GM23248 (cell line): ENCODE data around the gene MED15. TPM values are rescaled to one million over a fixed set of nuclear protein-coding genes. Genes with fewer than 3 reads are reported as not detected.

ENCODE experiments used
- DNase-seq: peaks from one replicate; pipeline ENCODE4 v3.0.0-alpha.2; 2015
- H2AFZ ChIP-seq: fragments of 200-600 bp; sonication (generic); 2 replicates; pipeline ENCODE4 v1.6.1; 2016; ENCODE audit warnings: antibody characterized with exemption
- H3F3A ChIP-seq: fragments of 200-600 bp; sonication (generic); 2 replicates; pipeline ENCODE4 v1.6.1; 2016; ENCODE audit warnings: mild to moderate bottlenecking, antibody characterized with exemption, mixed run types; ENCODE audit not compliant: insufficient read depth
- H3K27ac ChIP-seq: fragments of 200-600 bp; sonication (generic); 2 replicates; pipeline ENCODE4 v1.5.1; 2016; ENCODE audit warnings: mild to moderate bottlenecking
- H3K27me3 ChIP-seq: fragments of 200-600 bp; sonication (generic); replicated peaks from 2 replicates; pipeline ENCODE4 v1.6.1; 2016; ENCODE audit warnings: mild to moderate bottlenecking; ENCODE audit not compliant: insufficient read depth
- H3K36me3 ChIP-seq: fragments of 200-600 bp; sonication (generic); 2 replicates; pipeline ENCODE4 v1.6.1; 2016; ENCODE audit warnings: low read depth, mild to moderate bottlenecking
- H3K4me1 ChIP-seq: fragments of 200-600 bp; sonication (generic); 2 replicates; pipeline ENCODE4 v1.6.1; 2016; ENCODE audit warnings: mild to moderate bottlenecking; ENCODE audit not compliant: insufficient read depth
- H3K4me2 ChIP-seq: fragments of 200-600 bp; sonication (generic); one replicate; pipeline ENCODE4 v1.6.1; 2016; ENCODE audit warnings: mild to moderate bottlenecking; ENCODE audit not compliant: unreplicated experiment
- H3K4me3 ChIP-seq: fragments of 200-600 bp; sonication (generic); 2 replicates; pipeline ENCODE4 v1.5.1; 2016; ENCODE audit warnings: mild to moderate bottlenecking
- H3K79me2 ChIP-seq: fragments of 200-600 bp; sonication (generic); 2 replicates; pipeline ENCODE4 v1.6.1; 2016; ENCODE audit warnings: mild to moderate bottlenecking; ENCODE audit not compliant: insufficient read depth
- H3K9ac ChIP-seq: fragments of 200-600 bp; sonication (generic); 2 replicates; pipeline ENCODE4 v1.6.1; 2016; ENCODE audit warnings: mild to moderate bottlenecking
- H3K9me2 ChIP-seq: fragments of 200-600 bp; sonication (generic); 2 replicates; pipeline ENCODE4 v1.6.1; 2016; ENCODE audit warnings: mixed run types, mild to moderate bottlenecking, moderate library complexity; ENCODE audit not compliant: insufficient read depth
- H3K9me3 ChIP-seq: fragments of 200-600 bp; sonication (generic); one replicate; pipeline ENCODE4 v1.6.1; 2017; ENCODE audit warnings: low read depth
- H4K20me1 ChIP-seq: fragments of 200-600 bp; sonication (generic); 2 replicates; pipeline ENCODE4 v1.6.0; 2016; ENCODE audit not compliant: insufficient read depth
- EZH2 ChIP-seq: fragments of 200-600 bp; sonication (generic); IDR thresholded peaks from 2 replicates; pipeline ENCODE4 v1.6.1; 2018; ENCODE audit warnings: antibody characterized with exemption, mild to moderate bottlenecking; ENCODE audit not compliant: insufficient read depth, poor library complexity, severe bottlenecking
- EZH2phosphoT487 ChIP-seq: fragments of 200-600 bp; sonication (generic); IDR thresholded peaks from 2 replicates; pipeline ENCODE4 v1.6.1; 2018; ENCODE audit warnings: antibody characterized with exemption, moderate library complexity, mild to moderate bottlenecking, low read depth; ENCODE audit not compliant: insufficient read depth
- WGBS, 2 experiments: methylation state at CpG; one replicate each; pipeline ENCODE4 v1.1.6; 2015 to 2017; ENCODE audit warnings: low lambda C conversion rate in 2 of 2, low coverage in 1 of 2; ENCODE audit errors: missing lambda C conversion rate in 2 of 2; 5-methylcytosine and 5-hydroxymethylcytosine counted together
- in situ Hi-C: fragments of 300-500 bp; cut with MboI; formaldehyde crosslinking; loops from 2 replicates; pipeline ENCODE4 v1.15.0; 2020
- polyA plus RNA-seq: library from polyadenylated mRNA; unstranded; fragments of >200 nt; fragmentation: Nextera tagmentation; extraction: Ambion mirVana; gene quantifications from 2 replicates; pipeline ENCODE4 v1.2.1, GENCODE V29; 2016
- total RNA-seq: library from RNA; depleted of rRNA; stranded (reverse); fragments of >200 nt; shearing (Covaris generic); gene quantifications from 2 replicates; pipeline ENCODE4 v1.2.3, GENCODE V29; 2014

Gene MED15
- total and polyA plus RNA-seq, 2 experiments from 2014 or later: 40.2 to 69.7 TPM

GRCh38 chr22:20510811-20511577 lies 3.6 kb downstream of the MED15 start:
- Histone ChIP-seq H3K9me3 (no peaks in the 10 kb centered on the region), H3K4me2 (peak overlapping the region; percentile 93), H3K4me3 (peak overlapping the region; percentile 93), H3K79me2 (peaks cover 91% of the 10 kb centered on the region), H3F3A (peaks cover 43% of the 10 kb centered on the region), H3K27me3 (no peaks in the 10 kb centered on the region), H3K9me2 (no peaks in the 10 kb centered on the region), H3K27ac (peak overlapping the region; percentile 99), H3K36me3 (0 out of 2 replicates have a peak, but pooled peaks cover 6% of the 10 kb centered on the region), H2AFZ (no peak overlapping the region), H3K9ac (peak overlapping the region; percentile 29), H3K4me1 (peaks cover 43% of the 10 kb centered on the region), H4K20me1 (peaks cover 7% of the 10 kb centered on the region; the same call in 1 of the 2 replicates)
- TF ChIP-seq EZH2 (no peak), EZH2phosphoT487 (no peak)
- in situ Hi-C loops: no loop called here
- peak; percentile 20 for DNase-seq
- WGBS, 2 experiments: 82% methylated on average over 10 of the region's 10 CpGs

GRCh38 chr22:20511578-20512229 lies 4.3 kb downstream of the MED15 start:
- H3K4me1 ChIP-seq: peaks cover 46% of the 10 kb centered on the region
- no peak for DNase-seq
- H3K27me3 ChIP-seq: no peaks in the 10 kb centered on the region
- H2AFZ ChIP-seq: no peak overlapping the region
- H3F3A ChIP-seq: peaks cover 48% of the 10 kb centered on the region
- H3K9me3 ChIP-seq: no peaks in the 10 kb centered on the region
- 0 out of 2 replicates have a peak, but pooled peaks cover 6% of the 10 kb centered on the region for H3K36me3 ChIP-seq
- H3K9ac ChIP-seq: 0 out of 2 replicates have a peak overlapping the region, but pooled peaks have one; percentile 29
- peaks cover 7% of the 10 kb centered on the region; the same call in 1 of the 2 replicates for H4K20me1 ChIP-seq
- WGBS, 2 experiments: 84 to 88% methylated on average over 4 of the region's 4 CpGs
- no peak for TF ChIP-seq EZH2
- no peak for TF ChIP-seq EZH2phosphoT487
- H3K9me2 ChIP-seq: no peaks in the 10 kb centered on the region
- no peak overlapping the region for H3K4me3 ChIP-seq
- in situ Hi-C loops: no loop called here
- peak overlapping the region; percentile 99 for H3K27ac ChIP-seq
- H3K79me2 ChIP-seq: peaks cover 98% of the 10 kb centered on the region
- H3K4me2 ChIP-seq: no peak overlapping the region

GRCh38 chr22:20514658-20515406 lies 7.4 kb downstream of the MED15 start:
- Histone ChIP-seq H3K9me2 (no peaks in the 10 kb centered on the region), H3K27me3 (no peaks in the 10 kb centered on the region), H3K36me3 (0 out of 2 replicates have a peak, but pooled peaks cover 9% of the 10 kb centered on the region), H4K20me1 (peaks cover 7% of the 10 kb centered on the region; the same call in 1 of the 2 replicates), H3F3A (peaks cover 43% of the 10 kb centered on the region), H3K79me2 (peaks cover 100% of the 10 kb centered on the region), H3K4me2 (peak overlapping the region; percentile 49), H3K4me1 (peaks cover 43% of the 10 kb centered on the region), H3K4me3 (no peak overlapping the region), H3K27ac (peak overlapping the region; percentile 93), H2AFZ (no peak overlapping the region), H3K9ac (peak overlapping the region; percentile 70), H3K9me3 (no peaks in the 10 kb centered on the region)
- in situ Hi-C loops: no loop called here
- DNase-seq: peak; percentile 97
- 14 to 16% methylated on average over 6 of the region's 6 CpGs for WGBS, 2 experiments
- no peak for TF ChIP-seq EZH2
- no peak for TF ChIP-seq EZH2phosphoT487

- peak overlapping the region; percentile 34 for H3K27ac ChIP-seq
- no peak overlapping the region for H3K9ac ChIP-seq
- no peaks in the 10 kb centered on the region for H3K9me2 ChIP-seq
- peaks cover 40% of the 10 kb centered on the region for H3K4me1 ChIP-seq
- TF ChIP-seq EZH2phosphoT487 (no peak), EZH2 (no peak)
- H3K79me2 ChIP-seq: peaks cover 100% of the 10 kb centered on the region
- WGBS, 2 experiments: 75 to 84% methylated on average over 2 of the region's 2 CpGs
- peaks cover 15% of the 10 kb centered on the region; the same call in 1 of the 2 replicates for H3K36me3 ChIP-seq
- H3K4me3 ChIP-seq: no peak overlapping the region
- H3F3A ChIP-seq: peaks cover 43% of the 10 kb centered on the region
- H3K4me2 ChIP-seq: no peak overlapping the region
- H3K9me3 ChIP-seq: no peaks in the 10 kb centered on the region
- H4K20me1 ChIP-seq: peaks cover 7% of the 10 kb centered on the region; the same call in 1 of the 2 replicates
- H2AFZ ChIP-seq: no peak overlapping the region
- H3K27me3 ChIP-seq: no peaks in the 10 kb centered on the region
- in situ Hi-C loops: no loop called here
- no peak for DNase-seq
These were observed 9.0 kb downstream of the MED15 start for GRCh38 chr22:20516399-20516798.
